Prostate gland (tissue), 2 donors: ENCODE results near the gene ZNF385D. TPM values are rescaled to one million over a fixed set of nuclear protein-coding genes. Genes with fewer than 3 reads are reported as not detected.

Experiments
- DNase-seq: peaks from one replicate; pipeline ENCODE4 v3.0.0-alpha.2; 2019; ENCODE audit warnings: low spot score
- H3K27ac ChIP-seq, 2 donors: fragments of 200-600 bp; sonication (generic); 2 replicates each; pipeline ENCODE4 v1.5.1; 2017 to 2019
- H3K27me3 ChIP-seq: fragments of 200-600 bp; sonication (generic); replicated peaks from 2 replicates; pipeline ENCODE4 v1.5.1; 2019; ENCODE audit not compliant: insufficient read depth
- H3K36me3 ChIP-seq, 2 donors: fragments of 200-600 bp; sonication (generic); 1 replicate in 1 of 2; 2 replicates in 1 of 2; pipeline versions ENCODE4 v1.5.1 to v1.8.1; 2017 to 2019
- H3K4me1 ChIP-seq: fragments of 200-600 bp; sonication (generic); replicated peaks from 2 replicates; pipeline ENCODE4 v1.5.1; 2019
- H3K4me3 ChIP-seq, 2 donors: fragments of 200-600 bp; sonication (generic); 2 replicates each; pipeline ENCODE4 v1.5.1; 2017 to 2019
- H3K9me3 ChIP-seq: fragments of 200-600 bp; sonication (generic); 2 replicates; pipeline ENCODE4 v1.5.1; 2017
- POLR2A ChIP-seq: fragments of 450-650 bp; IDR thresholded peaks from one replicate; pipeline ENCODE4 v1.6.1; 2016; ENCODE audit warnings: antibody characterized with exemption, mild to moderate bottlenecking
- POLR2AphosphoS5 ChIP-seq: sonication (generic); formaldehyde crosslinking; IDR thresholded peaks from one replicate; pipeline ENCODE4 v1.6.1; 2017; ENCODE audit warnings: antibody characterized with exemption
- WGBS: methylation state at CpG from one replicate; pipeline ENCODE4 v1.1.5; 2018; 5-methylcytosine and 5-hydroxymethylcytosine counted together
- intact Hi-C: fragments of 100-400 bp; cut with DNase I; formaldehyde crosslinking; loops from one replicate; pipeline ENCODE4 v1.14.2; 2022
- total RNA-seq, 2 donors: library from RNA; depleted of rRNA; stranded (reverse); fragments of >200 nt; gene quantifications; one replicate each; pipeline ENCODE4 v1.1.0, GENCODE V29; 2016
- TF ChIP-seq, protein P1 (sequence below), 4 experiments: fragments of 200-600 bp in 2 of 4; fragments of 450-650 bp in 2 of 4; sonication (generic) in 2 of 4; IDR thresholded peaks; 1 replicate in 3 of 4; 2 replicates in 1 of 4; pipeline ENCODE4 v1.5.1; 2016 to 2019; ENCODE audit warnings: antibody characterized with exemption in 4 of 4, mild to moderate bottlenecking in 2 of 4, moderate library complexity in 2 of 4

The ZNF385D gene, protein sequence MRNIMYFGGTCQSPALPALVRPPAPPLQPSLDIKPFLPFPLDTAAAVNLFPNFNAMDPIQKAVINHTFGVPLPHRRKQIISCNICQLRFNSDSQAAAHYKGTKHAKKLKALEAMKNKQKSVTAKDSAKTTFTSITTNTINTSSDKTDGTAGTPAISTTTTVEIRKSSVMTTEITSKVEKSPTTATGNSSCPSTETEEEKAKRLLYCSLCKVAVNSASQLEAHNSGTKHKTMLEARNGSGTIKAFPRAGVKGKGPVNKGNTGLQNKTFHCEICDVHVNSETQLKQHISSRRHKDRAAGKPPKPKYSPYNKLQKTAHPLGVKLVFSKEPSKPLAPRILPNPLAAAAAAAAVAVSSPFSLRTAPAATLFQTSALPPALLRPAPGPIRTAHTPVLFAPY
- total RNA-seq: 1 to 10 TPM; 1.0 to 5.9 TPM

DNA sequence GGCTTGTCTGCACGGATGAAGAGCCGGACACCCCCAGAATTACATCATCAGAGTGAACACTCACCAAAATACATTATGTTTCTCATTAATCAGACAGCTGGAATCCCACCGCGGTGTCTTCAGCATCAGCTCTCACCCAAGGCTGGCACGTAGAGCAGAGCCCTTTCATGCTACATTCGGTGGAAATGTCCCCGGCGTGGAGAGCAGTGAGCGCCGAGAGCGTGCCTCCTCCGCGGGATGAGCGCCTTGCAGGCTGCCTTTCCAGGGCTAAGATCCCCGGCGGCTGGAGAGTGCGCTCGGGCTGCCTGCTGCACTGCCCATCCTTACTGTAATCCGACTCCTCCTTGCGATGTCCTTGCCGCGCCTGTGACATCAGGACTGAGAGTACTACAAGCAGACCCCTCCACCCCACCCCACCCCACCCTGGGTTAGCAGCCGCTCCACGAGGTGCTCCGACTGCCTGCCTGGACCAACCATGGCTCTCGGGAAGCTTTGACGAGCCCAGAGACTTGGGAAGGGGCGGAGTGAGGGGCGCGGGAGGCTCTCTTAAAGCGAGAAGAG, at the start of gene ZNF385D:
ZNF385D (minus strand) TSS at position 380 of the 561 bp plus-strand sequence; CDS start at position 86, 294 bp downstream.
- WGBS: 2% methylated on average over 29 of the region's 31 CpGs
- H3K9me3 ChIP-seq: no peaks in the 10 kb centered on the region
- no peaks in the 10 kb centered on the region for H3K27me3 ChIP-seq
- no peaks in the 10 kb centered on the region for H3K36me3 ChIP-seq
- peak within 1 kb of the TSS in 1 of 2 donors; percentile 28 for H3K27ac ChIP-seq
- intact Hi-C loops: loop anchor here (5.0 kb wide), 1 partner anchor 141 kb away; no protein-coding TSS in a partner anchor
- peak within 1 kb of the TSS; percentile 15 to 18 for H3K4me3 ChIP-seq
- no peak for TF ChIP-seq POLR2A
- TF ChIP-seq, protein P1, sequence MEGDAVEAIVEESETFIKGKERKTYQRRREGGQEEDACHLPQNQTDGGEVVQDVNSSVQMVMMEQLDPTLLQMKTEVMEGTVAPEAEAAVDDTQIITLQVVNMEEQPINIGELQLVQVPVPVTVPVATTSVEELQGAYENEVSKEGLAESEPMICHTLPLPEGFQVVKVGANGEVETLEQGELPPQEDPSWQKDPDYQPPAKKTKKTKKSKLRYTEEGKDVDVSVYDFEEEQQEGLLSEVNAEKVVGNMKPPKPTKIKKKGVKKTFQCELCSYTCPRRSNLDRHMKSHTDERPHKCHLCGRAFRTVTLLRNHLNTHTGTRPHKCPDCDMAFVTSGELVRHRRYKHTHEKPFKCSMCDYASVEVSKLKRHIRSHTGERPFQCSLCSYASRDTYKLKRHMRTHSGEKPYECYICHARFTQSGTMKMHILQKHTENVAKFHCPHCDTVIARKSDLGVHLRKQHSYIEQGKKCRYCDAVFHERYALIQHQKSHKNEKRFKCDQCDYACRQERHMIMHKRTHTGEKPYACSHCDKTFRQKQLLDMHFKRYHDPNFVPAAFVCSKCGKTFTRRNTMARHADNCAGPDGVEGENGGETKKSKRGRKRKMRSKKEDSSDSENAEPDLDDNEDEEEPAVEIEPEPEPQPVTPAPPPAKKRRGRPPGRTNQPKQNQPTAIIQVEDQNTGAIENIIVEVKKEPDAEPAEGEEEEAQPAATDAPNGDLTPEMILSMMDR (IDR thresholded peaks at IDR 0.05): no peak
- TF ChIP-seq POLR2AphosphoS5: no peak
- no peaks in the 10 kb centered on the region for H3K4me1 ChIP-seq
- peak; percentile 25 for DNase-seq

DNA sequence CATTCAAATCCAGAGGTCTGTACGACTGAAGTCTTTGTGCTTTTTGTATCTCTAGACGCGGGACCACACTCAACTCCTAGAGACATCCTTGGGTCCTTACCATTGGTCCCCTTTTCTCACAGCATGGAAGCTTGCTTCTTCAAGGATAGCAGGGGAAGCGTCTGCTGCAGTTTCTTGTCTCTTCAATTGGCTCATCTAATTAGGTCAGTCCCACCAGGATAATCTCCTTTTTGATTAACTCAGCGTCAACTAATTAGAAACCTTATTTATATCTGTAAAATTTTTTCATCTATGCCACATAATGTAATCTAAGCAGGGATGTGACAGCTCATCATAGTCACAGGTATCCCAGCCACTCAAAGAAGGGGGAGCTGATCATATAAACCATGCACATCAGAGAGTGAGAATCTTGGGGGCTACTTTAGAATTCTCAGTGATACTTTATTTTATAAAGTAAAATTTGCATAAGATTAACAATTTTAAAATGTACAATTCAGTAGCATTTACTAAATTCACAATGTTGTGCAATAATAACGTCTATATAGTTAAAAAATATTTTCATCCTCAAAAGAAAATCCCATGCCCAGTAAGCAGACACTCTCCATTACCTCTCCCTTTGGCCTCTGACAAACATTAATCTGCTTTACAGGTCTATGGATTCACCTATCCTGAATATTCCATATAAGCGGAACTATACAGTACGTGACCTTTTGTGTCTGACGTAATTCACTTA, 47.5 kb upstream of the ZNF385D start:
- Histone ChIP-seq H3K27ac (no peak overlapping the region), H3K9me3 (no peaks in the 10 kb centered on the region), H3K27me3 (no peaks in the 10 kb centered on the region), H3K4me1 (no peaks in the 10 kb centered on the region), H3K36me3 (no peaks in the 10 kb centered on the region), H3K4me3 (no peak overlapping the region)
- TF ChIP-seq, protein P1 (IDR thresholded peaks at IDR 0.05): no peak
- TF ChIP-seq POLR2A (no peak), POLR2AphosphoS5 (no peak)
- DNase-seq: no peak
- intact Hi-C loops: no loop called here
- 89% methylated on average over 9 of the region's 9 CpGs for WGBS

DNA sequence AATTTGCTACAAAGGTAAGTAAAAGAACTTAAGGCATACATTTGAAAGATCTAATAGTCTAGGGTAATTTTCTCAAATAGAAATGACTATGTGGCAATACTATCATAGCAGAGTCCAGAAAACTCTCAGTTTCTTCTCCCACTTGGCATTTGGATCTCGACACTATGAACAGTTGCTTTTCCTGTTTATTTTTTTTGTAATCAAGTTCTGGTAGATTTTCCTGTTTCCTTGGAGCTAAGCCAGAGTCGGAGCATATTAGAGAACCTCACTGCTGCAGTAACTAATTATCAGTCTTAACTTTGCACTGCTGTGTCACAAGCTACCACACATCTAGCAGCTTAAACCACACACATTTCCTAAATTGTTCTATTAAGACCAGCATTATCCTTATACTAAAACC, 44.9 kb upstream of the ZNF385D start:
- Histone ChIP-seq H3K4me3 (no peak overlapping the region), H3K4me1 (no peaks in the 10 kb centered on the region), H3K9me3 (no peaks in the 10 kb centered on the region), H3K27me3 (no peaks in the 10 kb centered on the region), H3K36me3 (no peaks in the 10 kb centered on the region), H3K27ac (no peak overlapping the region)
- intact Hi-C loops: no loop called here
- DNase-seq: no peak
- WGBS: 22% methylated on average over 2 of the region's 2 CpGs
- TF ChIP-seq, protein P1 (IDR thresholded peaks at IDR 0.05): no peak
- TF ChIP-seq POLR2A: no peak
- no peak for TF ChIP-seq POLR2AphosphoS5

DNA sequence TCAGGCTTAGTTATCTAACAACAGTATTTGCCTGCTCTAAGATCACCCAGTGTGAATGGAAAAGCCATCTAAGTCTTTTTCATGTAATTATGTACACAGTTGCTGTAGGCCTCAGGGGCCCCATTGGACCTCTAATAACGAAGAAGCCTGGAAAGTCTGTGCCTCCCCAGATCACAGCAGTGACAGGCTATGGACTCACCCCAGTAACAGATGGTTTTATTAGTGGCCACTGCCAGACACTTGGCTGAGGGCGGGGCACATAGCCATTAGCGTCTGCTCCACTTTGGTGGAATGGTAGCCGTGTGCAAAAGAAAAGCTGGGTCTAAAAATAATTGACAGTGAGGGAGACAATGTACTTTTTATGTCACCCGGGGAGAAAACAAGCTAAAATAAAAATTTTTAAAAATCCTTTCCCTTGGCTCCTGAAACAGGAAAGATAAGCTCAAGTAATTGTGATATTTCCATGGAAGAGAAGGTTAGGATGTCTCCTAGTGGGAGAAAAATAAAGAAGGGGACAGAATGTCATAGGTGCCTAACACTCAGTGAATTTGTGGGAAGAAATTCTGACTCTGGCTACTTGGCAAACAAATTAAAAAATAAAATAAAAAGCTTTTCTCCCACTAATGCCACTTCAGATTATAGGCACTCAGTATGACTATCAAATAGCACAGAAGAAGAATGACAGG, 44.3 kb upstream of the ZNF385D start:
- 43% methylated on average over 5 of the region's 5 CpGs for WGBS
- H3K4me1 ChIP-seq: no peaks in the 10 kb centered on the region
- no peak overlapping the region for H3K27ac ChIP-seq
- peak; percentile 7 for TF ChIP-seq POLR2AphosphoS5
- no peak for TF ChIP-seq POLR2A
- no peak for DNase-seq
- no peak overlapping the region for H3K4me3 ChIP-seq
- no peaks in the 10 kb centered on the region for H3K27me3 ChIP-seq
- no peaks in the 10 kb centered on the region for H3K9me3 ChIP-seq
- no peaks in the 10 kb centered on the region for H3K36me3 ChIP-seq
- intact Hi-C loops: no loop called here

DNA sequence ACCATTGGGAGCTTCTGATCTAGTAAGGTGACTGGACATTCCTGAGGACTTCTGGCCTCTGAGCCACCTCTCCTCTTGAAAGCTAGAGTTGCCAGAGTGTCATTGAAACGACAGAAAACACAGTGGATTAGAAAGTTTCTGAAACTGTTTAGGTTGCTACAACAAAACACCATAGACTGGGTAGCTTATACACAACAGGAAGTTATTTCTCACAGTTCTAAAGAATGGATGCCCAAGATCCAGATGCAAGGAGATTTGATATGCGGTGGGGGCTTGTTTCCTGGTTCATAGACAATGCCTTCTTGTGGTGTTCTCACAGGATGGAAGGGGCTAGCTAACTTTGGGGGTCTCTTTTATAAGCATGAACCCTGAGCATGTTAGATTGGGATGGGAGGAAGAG, 43.3 kb upstream of the ZNF385D start:
- TF ChIP-seq POLR2A (no peak), POLR2AphosphoS5 (no peak)
- TF ChIP-seq, protein P1 (IDR thresholded peaks at IDR 0.05): no peak
- intact Hi-C loops: no loop called here
- H3K9me3 ChIP-seq: no peaks in the 10 kb centered on the region

More for the DNA sequence above, 43.3 kb upstream of the ZNF385D start:
- H3K36me3 ChIP-seq: no peaks in the 10 kb centered on the region
- 82% methylated on average over 2 of the region's 2 CpGs for WGBS
- no peak overlapping the region for H3K27ac ChIP-seq
- H3K27me3 ChIP-seq: no peaks in the 10 kb centered on the region
- no peak overlapping the region for H3K4me3 ChIP-seq
- DNase-seq: no peak
- H3K4me1 ChIP-seq: no peaks in the 10 kb centered on the region
